Lung (tissue), 12 donors: ENCODE data around the gene CNPY2. TPM values are rescaled to one million over a fixed set of nuclear protein-coding genes. Genes with fewer than 3 reads are reported as not detected.

Experiments used
- ATAC-seq: fragments of 200-7000 bp; cut with Tn5 transposase; one replicate; pipeline ENCODE4 v1.9.1; 2020; ENCODE audit warnings: moderate number of reproducible peaks; ENCODE audit not compliant: insufficient read depth, low FRiP score
- DNase-seq, 3 donors: peaks; one replicate each; pipeline ENCODE4 v3.0.0-alpha.2; 2013 to 2017
- H3K27ac ChIP-seq, 2 donors: one replicate each; pipeline ENCODE4 v1.5.1; 2013; ENCODE audit warnings: mild to moderate bottlenecking in 2 of 2, moderate library complexity in 2 of 2, control low read depth in 1 of 2, inconsistent platforms in 1 of 2, low read depth in 1 of 2, low read length in 1 of 2
- H3K27me3 ChIP-seq, 3 donors: one replicate each; pipeline ENCODE4 v1.5.1; 2013; ENCODE audit warnings: low read length in 2 of 3; ENCODE audit not compliant: control insufficient read depth in 3 of 3, insufficient read depth in 3 of 3
- H3K36me3 ChIP-seq, 4 donors: one replicate each; pipeline ENCODE4 v1.5.1; 2013; ENCODE audit warnings: low read length in 4 of 4, mild to moderate bottlenecking in 1 of 4, moderate library complexity in 1 of 4; ENCODE audit not compliant: control insufficient read depth in 4 of 4, insufficient read depth in 4 of 4
- H3K4me1 ChIP-seq, 5 donors: one replicate each; pipeline ENCODE4 v1.5.1; 2013; ENCODE audit warnings: low read length in 5 of 5, mild to moderate bottlenecking in 2 of 5, moderate library complexity in 1 of 5; ENCODE audit not compliant: control insufficient read depth in 5 of 5, insufficient read depth in 5 of 5
- H3K4me3 ChIP-seq: one replicate; pipeline ENCODE4 v1.5.1; 2013; ENCODE audit warnings: mild to moderate bottlenecking, control low read depth, moderate library complexity
- H3K9ac ChIP-seq, 2 donors: one replicate each; pipeline ENCODE4 v1.5.1; 2013; ENCODE audit warnings: low read length in 2 of 2, control low read depth in 1 of 2; ENCODE audit not compliant: insufficient read depth in 1 of 2
- H3K9me3 ChIP-seq, 4 donors: one replicate each; pipeline ENCODE4 v1.5.1; 2013; ENCODE audit warnings: low read length in 3 of 4, mild to moderate bottlenecking in 1 of 4, moderate library complexity in 1 of 4; ENCODE audit not compliant: control insufficient read depth in 4 of 4, insufficient read depth in 3 of 4
- CTCF ChIP-seq: IDR thresholded peaks from 2 replicates; pipeline ENCODE4 v1.5.1; 2012; ENCODE audit warnings: mild to moderate bottlenecking; ENCODE audit errors: control extremely low read depth, extremely low read depth
- WGBS, 2 donors: extraction: QIAGEN DNeasy Blood & Tissue Kit; methylation state at CpG; one replicate each; pipeline ENCODE4 v1.1.7; 2013; 5-methylcytosine and 5-hydroxymethylcytosine counted together
- polyA plus RNA-seq, 2 donors: library from polyadenylated mRNA; stranded (reverse); fragments of 200-250 nt; gene quantifications; one replicate each; pipeline ENCODE4 v1.2.1, GENCODE V29; 2013
- total RNA-seq, 2 donors: library from RNA; depleted of rRNA in 1 of 2; stranded (reverse); fragments of >200 nt in 1 of 2; gene quantifications; one replicate each; pipeline ENCODE4 v1.2.1, GENCODE V29; 2014 to 2021
- donor health status: control.
- donor health status: control.
- donor health status: Bipolar disorder and iron deficiency.
- donor health status: healthy.
- donor health status: DM: yes; HTN: yes; CAD: no.

The CNPY2 gene
- total and polyA plus RNA-seq, 4 donors = 38.8 to 153 (median 126) TPM

GRCh38 chr12:56300644-56301464, 14.9 kb downstream of the CNPY2 start:
- H3K9ac ChIP-seq = peak overlapping the region; percentile 51 to 80
- H3K27me3 ChIP-seq = no peaks in the 10 kb centered on the region
- DNase-seq = no peak
- H3K36me3 ChIP-seq = peaks cover 0 to 21% (median 3%) of the 10 kb centered on the region in 4 donors
- ATAC-seq = no peak
- peaks cover 0 to 22% (median 13%) of the 10 kb centered on the region in 5 donors for H3K4me1 ChIP-seq
- H3K27ac ChIP-seq = peak overlapping the region; percentile 82 to 96
- TF ChIP-seq CTCF = no peak
- WGBS, 2 donors = 43 to 57% methylated on average over 21 of the region's 21 CpGs
- no peaks in the 10 kb centered on the region for H3K9me3 ChIP-seq
- H3K4me3 ChIP-seq = peak overlapping the region; percentile 28

- H3K27ac ChIP-seq = peak within 1 kb of the TSS; percentile 95 to 97
- no peak for TF ChIP-seq CTCF
- 0 to 1% methylated on average over 58 to 63 of the region's 63 CpGs for WGBS, 2 donors
- H3K9ac ChIP-seq = peak within 1 kb of the TSS; percentile 51 to 80
- peak within 1 kb of the TSS; percentile 91 for H3K4me3 ChIP-seq
- no peaks in the 10 kb centered on the region for H3K27me3 ChIP-seq
- ATAC-seq = peak; percentile 99
- H3K4me1 ChIP-seq = peaks cover 0 to 22% (median 13%) of the 10 kb centered on the region in 5 donors
- H3K9me3 ChIP-seq = no peaks in the 10 kb centered on the region
- DNase-seq = peak; percentile 98 to 99 (median 99)
- H3K36me3 ChIP-seq = peaks cover 0 to 17% (median 3%) of the 10 kb centered on the region in 4 donors
Measured at GRCh38 chr12:56299853-56300643, 15.7 kb downstream of the CNPY2 start, which contains the start of gene CS. TSS of gene CS (minus strand) at chr12:56300330. CDS start at chr12:56300201, 129 bp downstream.

GRCh38 chr12:56299308-56299852, 16.4 kb downstream of the CNPY2 start:
- DNase-seq (no peak), ATAC-seq (peak; percentile 8)
- Histone ChIP-seq H3K36me3 (peaks cover 0 to 14% (median 3%) of the 10 kb centered on the region in 4 donors), H3K27ac (peak overlapping the region; percentile 95 to 97), H3K4me3 (peak overlapping the region; percentile 91), H3K9me3 (no peaks in the 10 kb centered on the region), H3K27me3 (no peaks in the 10 kb centered on the region), H3K4me1 (peaks cover 0 to 22% (median 13%) of the 10 kb centered on the region in 5 donors), H3K9ac (peak overlapping the region in 1 of 2 donors; percentile 73)
- no peak for TF ChIP-seq CTCF
- 0 to 1% methylated on average over 10 of the region's 10 CpGs for WGBS, 2 donors
